Right cardiac atrium (tissue), 5 donors: Measurements from ENCODE around the gene MRM2. TPM values are rescaled to one million over a fixed set of nuclear protein-coding genes. Genes with fewer than 3 reads are reported as not detected.

Experiments
- ATAC-seq, 2 donors: fragments of 200-7000 bp; cut with Tn5 transposase; one replicate each; pipeline versions ENCODE4 v1.8.0 to v1.9.1; 2020; ENCODE audit warnings: moderate library complexity in 2 of 2, mild to moderate bottlenecking in 1 of 2
- DNase-seq, 3 donors: peaks; one replicate each; pipeline ENCODE4 v3.0.0-alpha.2; 2020
- H3K27ac ChIP-seq: one replicate; pipeline ENCODE4 v1.5.1; 2013; ENCODE audit warnings: mild to moderate bottlenecking, low read length, control low read depth, moderate library complexity
- H3K27me3 ChIP-seq: one replicate; pipeline ENCODE4 v1.6.1; 2013; ENCODE audit not compliant: control insufficient read depth, insufficient read depth
- H3K4me1 ChIP-seq: one replicate; pipeline ENCODE4 v1.6.1; 2013; ENCODE audit warnings: low read length; ENCODE audit not compliant: control insufficient read depth, insufficient read depth
- H3K4me3 ChIP-seq: one replicate; pipeline ENCODE4 v1.5.1; 2013; ENCODE audit warnings: low read length, control low read depth
- H3K9me3 ChIP-seq: one replicate; pipeline ENCODE4 v1.6.1; 2013; ENCODE audit warnings: low read length; ENCODE audit not compliant: control insufficient read depth
- WGBS: extraction: QIAGEN DNeasy Blood & Tissue Kit; methylation state at CpG from one replicate; pipeline ENCODE4 v1.1.7; 2013; 5-methylcytosine and 5-hydroxymethylcytosine counted together
- intact Hi-C, 4 donors: fragments of 100-400 bp; cut with DNase I; formaldehyde crosslinking; loops; one replicate each; pipeline versions ENCODE4 v1.11.0 to v1.14.0; 2022 to 2023
- polyA plus RNA-seq: library from polyadenylated mRNA; stranded (reverse); fragments of 200-250 nt; gene quantifications from one replicate; pipeline ENCODE4 v1.2.3, GENCODE V29; 2013
- total RNA-seq, 4 donors: library from RNA; stranded (reverse); fragmentation: NEBNext Ultra II Directional; extraction: Animal tissue kit (Norgen Biotek cat#: 25700); gene quantifications; one replicate each; pipeline ENCODE4 v1.2.1, GENCODE V29; 2021
- donor health status: healthy with polysubstance abuse.
- donor health status: DM: no; HTN: yes; CAD: no.
- donor health status: DM: no; HTN: no; CAD: no.
- donor health status: DM: no; HTN: yes; CAD: no; lungs with severe emphysema.
- donor health status: DM: yes; HTN: yes; CAD: no.

Gene MRM2
- total and polyA plus RNA-seq, 5 donors = 19.5 to 24.4 (median 21.4) TPM

DNA sequence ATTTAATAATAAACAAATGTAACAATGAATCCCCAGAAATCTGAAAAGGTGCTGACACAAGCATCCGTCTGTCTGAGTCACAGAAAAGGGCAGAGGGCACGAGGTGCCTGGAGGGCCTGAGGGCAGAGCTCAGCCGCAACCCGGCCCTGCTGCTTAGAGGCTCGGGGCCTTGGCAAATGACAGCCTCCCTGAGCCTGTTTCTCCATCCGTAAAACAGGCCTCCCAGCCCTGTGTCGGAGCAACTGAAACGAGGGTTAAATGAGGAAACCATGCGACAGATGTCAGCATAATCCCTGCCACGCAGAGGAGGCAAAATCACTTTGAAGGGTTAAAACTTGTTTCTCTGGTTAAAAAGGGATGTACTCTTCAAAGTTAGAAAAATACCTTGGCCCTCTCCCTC lies 24.9 kb upstream of the MRM2 start:
- peak in 1 of 3 donors; percentile 25 for DNase-seq
- WGBS = 79% methylated on average over 10 of the region's 10 CpGs
- ATAC-seq = no peak
- H3K4me3 ChIP-seq = no peak overlapping the region
- intact Hi-C loops = no loop called here
- no peaks in the 10 kb centered on the region for H3K27me3 ChIP-seq
- H3K4me1 ChIP-seq = no peaks in the 10 kb centered on the region
- no peak overlapping the region for H3K27ac ChIP-seq
- H3K9me3 ChIP-seq = no peaks in the 10 kb centered on the region

GRCh38 chr7:2264158-2264557 lies 22.2 kb upstream of the MRM2 start:
- intact Hi-C loops = no loop called here
- WGBS = 95% methylated on average over 23 of the region's 23 CpGs
- ATAC-seq (no peak), DNase-seq (no peak)
- no peak overlapping the region for H3K4me3 ChIP-seq
- no peaks in the 10 kb centered on the region for H3K4me1 ChIP-seq
- H3K27me3 ChIP-seq = no peaks in the 10 kb centered on the region
- H3K9me3 ChIP-seq = no peaks in the 10 kb centered on the region
- no peak overlapping the region for H3K27ac ChIP-seq

DNA sequence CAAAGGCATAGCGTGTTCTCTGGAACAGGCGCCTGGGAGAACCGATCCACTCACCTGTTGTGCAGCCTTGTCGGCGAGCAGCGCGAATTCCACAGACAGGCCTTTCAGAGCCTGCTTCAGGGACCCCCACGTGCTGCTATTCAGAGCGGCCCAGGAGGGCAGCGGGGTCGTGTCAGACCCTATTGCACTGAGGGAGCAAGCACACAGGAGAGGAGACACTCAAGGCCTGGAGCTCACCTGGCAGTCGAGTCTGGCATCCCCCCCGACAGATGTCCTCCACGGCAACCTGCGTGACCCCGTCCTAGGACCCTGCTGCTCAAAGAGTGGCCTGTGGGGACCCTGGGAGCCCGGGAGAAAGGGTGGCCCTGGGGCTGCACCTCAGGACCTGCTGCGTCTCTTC lies 21.2 kb upstream of the MRM2 start:
- Histone ChIP-seq H3K4me3 (no peak overlapping the region), H3K9me3 (no peaks in the 10 kb centered on the region), H3K4me1 (no peaks in the 10 kb centered on the region), H3K27me3 (no peaks in the 10 kb centered on the region), H3K27ac (no peak overlapping the region)
- intact Hi-C loops = no loop called here
- ATAC-seq (no peak), DNase-seq (no peak)
- WGBS = 90% methylated on average over 18 of the region's 18 CpGs

DNA sequence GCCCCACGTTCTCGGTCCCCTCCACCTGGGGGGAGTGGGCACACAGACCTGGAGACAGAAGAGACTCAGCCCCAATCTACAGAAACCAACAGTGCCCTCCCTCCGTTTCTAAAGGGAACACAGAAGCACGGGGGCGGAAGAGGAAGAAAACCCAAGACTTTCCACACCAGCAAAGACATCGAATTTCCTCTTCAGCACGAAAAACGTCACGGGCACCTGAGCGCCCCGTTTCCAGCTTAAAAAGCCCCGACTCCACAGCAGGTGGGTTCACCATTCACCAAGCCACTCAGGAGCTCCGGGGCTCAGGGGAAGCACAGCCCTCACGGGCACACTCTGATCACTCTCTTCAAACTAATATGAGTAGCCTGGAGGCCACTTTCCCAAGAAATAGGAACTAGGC lies 19.6 kb upstream of the MRM2 start:
- intact Hi-C loops = no loop called here
- H3K27ac ChIP-seq = no peak overlapping the region

DNA sequence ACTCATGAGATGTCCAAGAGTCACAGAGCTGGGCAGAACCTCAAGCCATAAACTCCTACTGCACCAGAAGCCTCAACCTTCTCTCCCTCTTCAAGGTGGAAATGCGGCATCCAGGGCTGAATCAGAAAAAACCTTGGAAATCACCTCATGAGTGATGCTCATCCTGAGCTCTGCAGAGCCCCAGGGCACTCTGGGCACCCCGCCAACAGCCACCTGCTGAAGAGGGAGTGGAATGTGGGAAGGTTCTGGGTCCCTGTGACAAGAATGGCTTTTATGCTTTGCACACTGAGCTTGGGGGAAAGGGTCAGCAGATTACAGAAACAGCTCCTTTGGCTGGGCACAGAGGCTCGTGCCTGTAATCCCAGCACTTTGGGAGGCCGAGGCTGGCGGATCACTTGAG lies 18.8 kb upstream of the MRM2 start:
- Histone ChIP-seq H3K4me3 (no peak overlapping the region), H3K27me3 (no peaks in the 10 kb centered on the region), H3K4me1 (no peaks in the 10 kb centered on the region), H3K27ac (no peak overlapping the region), H3K9me3 (no peaks in the 10 kb centered on the region)
- WGBS = 80% methylated on average over 5 of the region's 5 CpGs
- DNase-seq (no peak), ATAC-seq (no peak)
- intact Hi-C loops = no loop called here

More for the DNA sequence above, 19.6 kb upstream of the MRM2 start:
- DNase-seq = no peak
- Histone ChIP-seq H3K4me3 (no peak overlapping the region), H3K27me3 (no peaks in the 10 kb centered on the region), H3K4me1 (no peaks in the 10 kb centered on the region), H3K9me3 (no peaks in the 10 kb centered on the region)
- no peak for ATAC-seq
- WGBS = 86% methylated on average over 14 of the region's 14 CpGs

DNA sequence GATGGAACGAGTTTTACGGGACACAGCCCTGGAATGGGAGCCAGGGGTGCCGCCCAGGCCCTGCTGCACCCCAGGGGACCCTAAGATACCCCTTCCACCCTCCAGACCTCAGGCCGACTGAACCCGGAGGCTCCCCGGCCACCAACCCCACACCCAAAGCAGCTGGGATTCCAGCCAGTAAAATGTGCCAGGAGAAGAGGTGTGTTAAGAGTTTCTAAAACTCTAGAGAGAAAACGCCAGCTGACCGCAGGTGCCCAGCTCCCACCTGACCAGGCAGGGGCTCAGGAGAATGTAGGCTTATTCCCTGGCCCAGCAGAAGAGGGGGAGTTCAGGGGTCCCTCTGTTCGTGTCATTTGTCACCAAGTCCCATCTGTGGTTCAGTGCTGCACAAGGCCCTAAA lies 17.5 kb upstream of the MRM2 start:
- no peak for ATAC-seq
- DNase-seq = no peak
- Histone ChIP-seq H3K27ac (no peak overlapping the region), H3K27me3 (no peaks in the 10 kb centered on the region), H3K4me1 (no peaks in the 10 kb centered on the region), H3K4me3 (no peak overlapping the region), H3K9me3 (no peaks in the 10 kb centered on the region)
- intact Hi-C loops = loop anchor here in 1 of 4 donors (10.0 kb wide), 1 partner anchor 75 kb away; no protein-coding TSS in a partner anchor
- WGBS = 85% methylated on average over 9 of the region's 9 CpGs

DNA sequence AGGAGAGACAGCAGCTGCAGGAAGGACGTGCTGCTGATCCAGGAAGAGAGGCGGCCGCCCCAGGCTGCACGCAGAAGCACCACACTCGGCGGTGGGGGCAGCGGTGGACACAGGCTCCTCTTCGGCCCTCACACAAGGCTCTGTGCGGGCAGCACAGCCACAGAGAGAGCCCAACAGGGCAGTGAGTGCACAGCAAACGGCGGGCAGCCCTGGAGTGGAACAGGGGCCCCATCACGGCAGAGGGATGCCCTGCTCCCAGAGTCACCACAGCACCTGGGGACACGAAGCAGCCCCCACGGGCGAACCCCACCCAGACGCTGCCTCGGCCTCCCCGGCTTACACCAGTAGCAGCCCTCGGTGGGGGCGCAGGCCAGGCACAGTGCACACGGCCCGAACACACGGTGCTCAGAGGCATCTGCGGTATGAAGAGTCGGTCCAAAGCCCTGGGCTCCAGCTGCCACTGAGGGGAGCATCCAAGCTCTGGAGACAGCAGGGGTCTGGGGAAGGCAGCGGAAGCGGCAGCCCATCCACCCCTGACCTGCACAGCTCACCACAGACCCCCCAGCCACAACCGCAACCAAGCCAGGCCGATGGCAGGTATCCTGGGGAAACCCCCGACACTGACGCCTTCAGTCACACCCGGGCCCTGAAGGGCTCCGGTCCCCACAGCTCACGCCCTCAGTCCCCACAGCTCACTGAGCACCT lies 16.8 kb upstream of the MRM2 start:
- no peak overlapping the region for H3K27ac ChIP-seq
- H3K4me3 ChIP-seq = no peak overlapping the region
- intact Hi-C loops = loop anchor here in 1 of 4 donors (10.0 kb wide), 1 partner anchor 76 kb away; no protein-coding TSS in a partner anchor
- no peaks in the 10 kb centered on the region for H3K9me3 ChIP-seq
- WGBS = 94% methylated on average over 34 of the region's 34 CpGs
- peak in 2 of 3 donors; percentile 20 to 41 for DNase-seq
- no peaks in the 10 kb centered on the region for H3K4me1 ChIP-seq
- H3K27me3 ChIP-seq = no peaks in the 10 kb centered on the region
- no peak for ATAC-seq

- no peaks in the 10 kb centered on the region for H3K27me3 ChIP-seq
- no peaks in the 10 kb centered on the region for H3K9me3 ChIP-seq
- H3K4me3 ChIP-seq = no peak overlapping the region
- intact Hi-C loops = loop anchor here in 1 of 4 donors (10.0 kb wide), 1 partner anchor 77 kb away; no protein-coding TSS in a partner anchor
- H3K27ac ChIP-seq = no peak overlapping the region
- ATAC-seq = no peak
- peak in 2 of 3 donors; percentile 18 to 56 for DNase-seq
- WGBS = 96% methylated on average over 17 of the region's 17 CpGs
- H3K4me1 ChIP-seq = no peaks in the 10 kb centered on the region
These were observed 15.6 kb upstream of the MRM2 start for GRCh38 chr7:2257651-2258050.

GRCh38 chr7:2257046-2257551 lies 15.1 kb upstream of the MRM2 start:
- 95% methylated on average over 38 of the region's 38 CpGs for WGBS
- Histone ChIP-seq H3K4me1 (no peaks in the 10 kb centered on the region), H3K9me3 (no peaks in the 10 kb centered on the region), H3K27ac (no peak overlapping the region), H3K4me3 (no peak overlapping the region), H3K27me3 (no peaks in the 10 kb centered on the region)
- intact Hi-C loops = loop anchor here in 1 of 4 donors (10.0 kb wide), 1 partner anchor 78 kb away; no protein-coding TSS in a partner anchor
- ATAC-seq (no peak), DNase-seq (peak in 1 of 3 donors; percentile 60)

DNA sequence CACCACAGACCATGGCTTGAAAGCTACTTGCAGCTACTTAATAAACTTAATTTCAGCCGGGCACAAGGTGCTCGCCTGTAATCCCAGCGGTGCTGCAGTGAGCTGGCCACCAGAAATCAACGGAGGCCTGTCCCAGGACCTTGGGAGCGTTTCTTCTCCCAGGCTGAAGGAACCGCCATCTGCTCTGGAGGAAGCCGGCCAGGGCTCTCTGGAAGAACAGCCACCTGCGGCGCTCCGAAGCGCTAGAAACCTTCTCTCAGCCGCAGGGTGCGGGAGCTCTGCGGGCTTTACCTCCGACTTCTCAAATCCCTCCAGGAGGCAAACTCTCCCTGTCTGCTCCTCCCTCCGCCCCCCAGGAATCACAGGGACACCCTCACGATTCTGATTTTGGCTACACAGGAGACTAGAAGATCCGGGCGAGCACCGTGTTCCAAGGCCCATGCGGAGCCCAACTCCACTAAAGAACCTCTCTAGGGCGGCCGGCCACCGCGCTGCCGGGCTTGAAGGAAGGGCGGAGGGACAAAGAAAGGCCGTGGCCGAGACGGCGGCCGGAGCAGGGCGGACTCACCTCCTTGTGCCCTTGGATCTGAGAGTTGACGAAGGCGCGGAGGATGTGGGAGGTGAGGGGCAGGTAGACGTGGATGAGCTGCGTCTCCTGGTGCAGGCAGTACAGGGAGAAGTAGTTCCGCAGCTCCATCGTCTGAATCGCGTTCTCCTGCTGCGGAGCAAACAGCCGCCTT lies 14.5 kb upstream of the MRM2 start:
- no peaks in the 10 kb centered on the region for H3K9me3 ChIP-seq
- intact Hi-C loops = loop anchor here in 1 of 4 donors (10.0 kb wide), 1 partner anchor 78 kb away; no protein-coding TSS in a partner anchor
- H3K27ac ChIP-seq = no peak overlapping the region
- H3K4me3 ChIP-seq = no peak overlapping the region
- WGBS = 95% methylated on average over 44 of the region's 44 CpGs
- DNase-seq (peak in 1 of 3 donors; percentile 51), ATAC-seq (no peak)
- no peaks in the 10 kb centered on the region for H3K4me1 ChIP-seq
- H3K27me3 ChIP-seq = no peaks in the 10 kb centered on the region
